C1 segment of cervical spinal cord (tissue), 14 donors: ENCODE results near the gene CDK5.

Source experiments
- DNase-seq, 14 donors: peaks; one replicate each; lab custom pipeline; 2025; lab: John Stamatoyannopoulos, UW

Gene CDK5

GRCh38 chr7:151087245-151088018 lies 29.7 kb upstream of the CDK5 start:
- DNase-seq = peak in 11 of 14 donors; percentile 41 to 76 (median 53)

GRCh38 chr7:151086802-151087244 lies 29.1 kb upstream of the CDK5 start:
- DNase-seq = peak in 4 of 14 donors; percentile 42 to 76 (median 59)

- peak; percentile 23 to 95 (median 82) for DNase-seq
These were observed 28.3 kb upstream of the CDK5 start, which contains the start of gene AGAP3 for GRCh38 chr7:151085691-151086620. AGAP3 (plus strand) TSS chr7:151086475; CDS start chr7:151086742, 267 bp downstream.

- DNase-seq = no peak
These were observed 27.6 kb upstream of the CDK5 start for GRCh38 chr7:151085329-151085690.

GRCh38 chr7:151083824-151084160 lies 26.1 kb upstream of the CDK5 start:
- no peak for DNase-seq

- DNase-seq = peak in 13 of 14 donors; percentile 42 to 79 (median 69)
These were observed 25.6 kb upstream of the CDK5 start, which contains the start of gene TMUB1 for GRCh38 chr7:151083071-151083823. TMUB1 (minus strand) TSS chr7:151083493; CDS start chr7:151082563, 930 bp downstream.

- no peak for DNase-seq
These were observed 24.7 kb upstream of the CDK5 start for GRCh38 chr7:151082141-151083070.

GRCh38 chr7:151081170-151082101 lies 23.7 kb upstream of the CDK5 start:
- no peak for DNase-seq

- peak; percentile 37 to 92 (median 84) for DNase-seq
These were observed 22.9 kb upstream of the CDK5 start, which contains the start of gene FASTK for GRCh38 chr7:151080522-151081169. FASTK (minus strand) TSS chr7:151080809; CDS start chr7:151080766, 43 bp downstream.

- DNase-seq = peak in 1 of 14 donors; percentile 52
These were observed 22.4 kb upstream of the CDK5 start for GRCh38 chr7:151080067-151080521.

GRCh38 chr7:151079199-151079910 lies 21.7 kb upstream of the CDK5 start:
- no peak for DNase-seq

- no peak for DNase-seq
These were observed 20.7 kb upstream of the CDK5 start for GRCh38 chr7:151078233-151079040.

- no peak for DNase-seq
These were observed 20.1 kb upstream of the CDK5 start for GRCh38 chr7:151077705-151078232.

- DNase-seq = no peak
These were observed 19.4 kb upstream of the CDK5 start for GRCh38 chr7:151076863-151077704.

- no peak for DNase-seq
These were observed 18.3 kb upstream of the CDK5 start for GRCh38 chr7:151075978-151076426.

GRCh38 chr7:151075662-151075971 lies 17.9 kb upstream of the CDK5 start:
- DNase-seq = no peak
